Hepatocyte (in vitro differentiated cells): ENCODE measurements around the gene RAB11FIP3. TPM values are rescaled to one million over a fixed set of nuclear protein-coding genes. Genes with fewer than 3 reads are reported as not detected.
"Not testable (repeated sequence)": the region's sequence is repeated elsewhere in the genome, so short reads cannot be mapped to it uniquely, and the experiment has no call there.

Experiments used
- DNase-seq: peaks from one replicate; pipeline ENCODE4 v3.0.0-alpha.2; 2016; ENCODE audit warnings: low spot score
- H2AFZ ChIP-seq: fragments of 200-600 bp; sonication (generic); 2 replicates; pipeline ENCODE4 v1.6.0; 2016; ENCODE audit warnings: antibody characterized with exemption, mild to moderate bottlenecking
- H3K27ac ChIP-seq: fragments of 200-600 bp; sonication (generic); 2 replicates; pipeline ENCODE4 v1.5.1; 2016; ENCODE audit warnings: mild to moderate bottlenecking
- H3K27me3 ChIP-seq: fragments of 200-600 bp; sonication (generic); 2 replicates; pipeline ENCODE4 v1.6.1; 2016
- H3K36me3 ChIP-seq: fragments of 200-600 bp; sonication (generic); replicated peaks from 2 replicates; pipeline ENCODE4 v1.5.1; 2016; ENCODE audit warnings: low read depth; ENCODE audit not compliant: insufficient read depth
- H3K4me1 ChIP-seq: fragments of 200-600 bp; sonication (generic); 2 replicates; pipeline ENCODE4 v1.5.1; 2016; ENCODE audit warnings: mild to moderate bottlenecking, moderate library complexity; ENCODE audit not compliant: insufficient read depth
- H3K4me2 ChIP-seq: fragments of 200-600 bp; sonication (generic); 2 replicates; pipeline ENCODE4 v1.6.0; 2016
- H3K4me3 ChIP-seq: fragments of 200-600 bp; sonication (generic); 2 replicates; pipeline ENCODE4 v1.5.1; 2016; ENCODE audit warnings: mild to moderate bottlenecking
- H3K79me2 ChIP-seq: fragments of 200-600 bp; sonication (generic); 2 replicates; pipeline ENCODE4 v1.6.0; 2017; ENCODE audit warnings: mild to moderate bottlenecking
- H3K9me2 ChIP-seq: fragments of 200-600 bp; sonication (generic); replicated peaks from 2 replicates; pipeline ENCODE4 v1.6.0; 2017; ENCODE audit warnings: mild to moderate bottlenecking; ENCODE audit not compliant: insufficient read depth
- H3K9me3 ChIP-seq: fragments of 200-600 bp; sonication (generic); 2 replicates; pipeline ENCODE4 v1.5.1; 2016; ENCODE audit warnings: low read depth, mild to moderate bottlenecking
- H4K20me1 ChIP-seq: fragments of 200-600 bp; sonication (generic); 2 replicates; pipeline ENCODE4 v1.6.0; 2016; ENCODE audit warnings: mild to moderate bottlenecking; ENCODE audit not compliant: insufficient read depth, poor library complexity, severe bottlenecking
- CTCF ChIP-seq: fragments of 200-600 bp; sonication (generic); IDR thresholded peaks from 2 replicates; pipeline ENCODE4 v1.5.1; 2016; ENCODE audit warnings: antibody characterized with exemption, mild to moderate bottlenecking; ENCODE audit not compliant: poor library complexity
- EZH2 ChIP-seq: fragments of 200-600 bp; sonication (generic); IDR thresholded peaks from 2 replicates; pipeline ENCODE4 v1.6.1; 2016; ENCODE audit warnings: antibody characterized with exemption, mild to moderate bottlenecking, borderline replicate concordance
- EZH2phosphoT487 ChIP-seq: fragments of 200-600 bp; sonication (generic); IDR thresholded peaks from one replicate; pipeline ENCODE4 v1.6.1; 2018; ENCODE audit warnings: antibody characterized with exemption, mild to moderate bottlenecking, low read depth, moderate library complexity; ENCODE audit not compliant: unreplicated experiment, severe bottlenecking
- WGBS: methylation state at CpG from one replicate; pipeline ENCODE4 v1.1.6; 2016; ENCODE audit warnings: low lambda C conversion rate; ENCODE audit errors: missing lambda C conversion rate; 5-methylcytosine and 5-hydroxymethylcytosine counted together
- polyA plus RNA-seq: library from polyadenylated mRNA; unstranded; fragments of >200 nt; fragmentation: Nextera tagmentation; extraction: Ambion mirVana; gene quantifications from 2 replicates; pipeline ENCODE4 v1.2.1, GENCODE V29; 2016
- total RNA-seq: library from RNA; depleted of rRNA; stranded (reverse); fragments of >200 nt; gene quantifications from 2 replicates; pipeline ENCODE4 v1.2.3, GENCODE V29; 2014

Gene RAB11FIP3
- total and polyA plus RNA-seq, 2 experiments from 2014 or later: 47.3 to 72.8 TPM

DNA sequence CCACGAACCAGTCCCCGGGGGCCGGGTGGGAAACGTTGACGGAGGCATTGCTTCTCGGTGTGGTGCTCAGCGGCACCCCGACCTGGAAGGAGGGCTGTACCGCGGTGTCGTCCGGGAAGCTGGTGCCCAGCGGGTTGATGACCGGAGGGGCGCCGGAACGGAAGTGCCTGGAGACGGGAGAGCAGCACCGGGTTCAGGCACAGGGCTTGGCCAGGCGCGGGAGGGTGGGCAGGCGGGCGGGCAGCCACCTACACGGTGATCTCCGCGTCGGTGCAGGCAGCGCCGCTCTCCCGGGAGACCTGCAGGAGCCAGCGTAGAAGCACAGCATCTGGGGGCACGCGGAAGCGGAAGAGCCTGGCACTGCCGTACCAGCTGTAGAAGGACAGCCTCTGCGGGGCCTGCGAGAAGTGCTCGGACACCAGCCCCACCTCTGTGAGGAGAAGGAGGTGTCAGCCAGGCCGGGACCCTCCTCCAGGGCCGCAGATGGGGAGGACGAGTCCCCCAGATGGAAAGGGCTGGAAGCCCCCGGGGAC is 48.0 kb upstream of the RAB11FIP3 start:
- no peak for TF ChIP-seq EZH2
- WGBS: 90% methylated on average over 14 of the region's 42 CpGs
- H3K4me3 ChIP-seq: no peak overlapping the region
- DNase-seq: no peak
- peaks cover 12% of the 10 kb centered on the region for H3K4me1 ChIP-seq
- peaks cover 29% of the 10 kb centered on the region for H3K79me2 ChIP-seq
- H2AFZ ChIP-seq: no peak overlapping the region
- H3K36me3 ChIP-seq: no peaks in the 10 kb centered on the region
- no peaks in the 10 kb centered on the region for H3K9me2 ChIP-seq
- no peaks in the 10 kb centered on the region for H3K27me3 ChIP-seq
- H3K9me3 ChIP-seq: no peaks in the 10 kb centered on the region
- H4K20me1 ChIP-seq: peaks cover 8% of the 10 kb centered on the region
- no peak overlapping the region for H3K4me2 ChIP-seq
- no peak overlapping the region for H3K27ac ChIP-seq

DNA sequence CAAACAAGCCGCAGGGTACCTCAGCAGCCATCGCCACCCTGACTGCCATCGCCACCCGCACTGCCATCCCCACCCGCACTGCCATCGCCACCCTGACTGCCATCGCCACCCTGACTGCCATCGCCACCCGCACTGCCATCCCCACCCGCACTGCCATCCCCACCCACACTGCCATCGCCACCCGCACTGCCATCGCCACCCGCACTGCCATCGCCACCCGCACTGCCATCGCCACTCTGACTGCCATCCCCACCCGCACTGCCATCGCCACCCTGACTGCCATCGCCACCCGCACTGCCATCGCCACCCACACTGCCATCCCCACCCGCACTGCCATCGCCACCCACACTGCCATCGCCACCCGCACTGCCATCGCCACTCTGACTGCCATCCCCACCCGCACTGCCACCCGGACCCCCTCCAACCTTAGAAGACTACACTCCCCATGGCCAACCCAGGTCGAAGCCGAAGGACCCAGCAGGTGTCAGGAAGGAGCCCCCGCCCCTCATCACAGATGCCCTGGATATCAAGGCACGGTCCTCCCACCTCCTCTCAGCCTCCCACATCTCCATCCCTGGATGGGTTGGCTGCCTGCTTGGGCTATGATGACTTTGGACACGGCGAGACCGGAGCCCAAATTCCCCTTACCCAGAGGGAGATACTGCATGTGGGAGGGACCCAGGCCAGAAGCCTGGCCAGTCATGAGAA is 47.2 kb upstream of the RAB11FIP3 start:
- H3K27ac ChIP-seq: peak overlapping the region; percentile 37
- not testable (repeated sequence) for H2AFZ ChIP-seq, H3K9me3 ChIP-seq, H3K27me3 ChIP-seq, H3K9me2 ChIP-seq, H4K20me1 ChIP-seq, H3K36me3 ChIP-seq, H3K4me3 ChIP-seq, DNase-seq
- peak overlapping the region; percentile 97 for H3K4me2 ChIP-seq
- H3K79me2 ChIP-seq: peaks cover 29% of the 10 kb centered on the region
- peaks cover 20% of the 10 kb centered on the region for H3K4me1 ChIP-seq
- 92% methylated on average over 4 of the region's 36 CpGs for WGBS

DNA sequence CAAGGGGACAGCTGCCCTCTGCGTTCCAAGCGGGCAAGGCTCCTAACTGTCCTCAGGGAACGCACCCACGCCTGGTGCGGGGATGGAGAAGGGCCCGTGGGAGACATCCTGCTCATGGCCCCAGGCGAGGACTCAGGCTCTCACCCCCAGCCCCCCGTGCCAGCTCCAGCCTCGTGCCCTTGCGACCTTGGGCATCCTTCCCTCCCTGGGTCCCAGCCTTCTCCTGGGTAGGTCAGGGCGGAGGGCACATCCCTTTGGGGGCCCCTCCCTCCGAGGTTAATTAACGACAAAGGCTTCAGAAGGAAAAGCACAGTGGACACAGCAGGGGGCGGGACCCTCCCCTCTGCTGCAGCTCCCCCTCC is 46.6 kb upstream of the RAB11FIP3 start:
- Histone ChIP-seq H3K4me3 (no peak overlapping the region), H3K79me2 (peaks cover 29% of the 10 kb centered on the region), H3K27ac (peak overlapping the region; percentile 37), H3K9me3 (no peaks in the 10 kb centered on the region), H4K20me1 (peaks cover 8% of the 10 kb centered on the region), H3K4me2 (peak overlapping the region; percentile 97), H3K4me1 (peaks cover 24% of the 10 kb centered on the region), H3K27me3 (no peaks in the 10 kb centered on the region), H3K9me2 (no peaks in the 10 kb centered on the region), H2AFZ (no peak overlapping the region), H3K36me3 (no peaks in the 10 kb centered on the region)
- DNase-seq: no peak
- 66% methylated on average over 13 of the region's 14 CpGs for WGBS
- TF ChIP-seq EZH2 (no peak), EZH2phosphoT487 (no peak), CTCF (no peak)

GRCh38 chr16:379183-379960 is 46.1 kb upstream of the RAB11FIP3 start:
- Histone ChIP-seq H3K9me3 (no peaks in the 10 kb centered on the region), H3K27me3 (no peaks in the 10 kb centered on the region), H3K4me2 (peak overlapping the region; percentile 97), H3K9me2 (no peaks in the 10 kb centered on the region), H4K20me1 (peaks cover 8% of the 10 kb centered on the region), H3K36me3 (no peaks in the 10 kb centered on the region), H3K79me2 (peaks cover 29% of the 10 kb centered on the region), H3K4me3 (no peak overlapping the region), H3K27ac (peak overlapping the region; percentile 96), H2AFZ (no peak overlapping the region), H3K4me1 (peaks cover 29% of the 10 kb centered on the region)
- TF ChIP-seq EZH2: no peak
- no peak for TF ChIP-seq EZH2phosphoT487
- TF ChIP-seq CTCF: no peak
- WGBS: 48% methylated on average over 16 of the region's 16 CpGs
- peak; percentile 90 for DNase-seq
